ENCODE data around the gene PRIM1.

GRCh38 chr12:56749853-56750252, 2.3 kb downstream of the PRIM1 start:
- TF ChIP-seq CTCF (IDR thresholded peaks at IDR 0.05; ENCODE audit: low read depth, low read length) (no peak), EZH2phosphoT487 (IDR thresholded peaks at IDR 0.05; ENCODE audit: low read depth) (no peak)
